ENCODE measurements around the gene IGDCC3.

DNA sequence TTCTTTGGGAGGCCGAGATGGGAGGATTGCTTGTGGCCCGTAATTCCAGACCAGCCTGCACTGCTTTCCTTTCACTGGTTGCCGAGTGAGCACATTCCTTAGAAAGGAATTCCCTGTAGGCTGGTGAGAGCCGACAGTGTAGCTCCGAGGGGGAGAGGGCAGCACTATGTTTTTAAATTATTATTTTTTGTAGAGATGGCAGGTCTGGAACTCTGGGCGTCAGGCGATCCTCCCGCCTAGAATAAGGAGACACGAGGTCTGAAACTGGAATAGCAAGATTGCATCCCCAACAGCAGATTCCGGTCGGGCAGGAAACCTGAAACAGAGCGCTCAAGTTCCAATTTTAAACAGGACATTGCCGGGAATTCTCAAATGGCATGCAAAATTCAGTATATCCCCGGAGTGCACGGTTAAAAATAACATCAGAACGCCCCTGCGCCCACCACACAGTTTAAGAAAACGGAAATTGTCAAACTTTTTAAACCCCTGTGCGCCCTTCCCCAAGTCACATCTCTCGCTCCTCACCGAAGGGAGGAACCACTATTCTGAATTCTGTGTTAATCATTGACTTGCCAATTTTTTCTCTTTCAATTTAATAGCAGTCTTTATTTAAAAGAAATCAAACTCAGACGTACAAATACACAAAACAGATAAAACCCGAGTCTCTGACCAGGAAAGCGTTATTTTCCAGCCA is 74.0 kb downstream of the IGDCC3 start:
- TF ChIP-seq, protein P1, sequence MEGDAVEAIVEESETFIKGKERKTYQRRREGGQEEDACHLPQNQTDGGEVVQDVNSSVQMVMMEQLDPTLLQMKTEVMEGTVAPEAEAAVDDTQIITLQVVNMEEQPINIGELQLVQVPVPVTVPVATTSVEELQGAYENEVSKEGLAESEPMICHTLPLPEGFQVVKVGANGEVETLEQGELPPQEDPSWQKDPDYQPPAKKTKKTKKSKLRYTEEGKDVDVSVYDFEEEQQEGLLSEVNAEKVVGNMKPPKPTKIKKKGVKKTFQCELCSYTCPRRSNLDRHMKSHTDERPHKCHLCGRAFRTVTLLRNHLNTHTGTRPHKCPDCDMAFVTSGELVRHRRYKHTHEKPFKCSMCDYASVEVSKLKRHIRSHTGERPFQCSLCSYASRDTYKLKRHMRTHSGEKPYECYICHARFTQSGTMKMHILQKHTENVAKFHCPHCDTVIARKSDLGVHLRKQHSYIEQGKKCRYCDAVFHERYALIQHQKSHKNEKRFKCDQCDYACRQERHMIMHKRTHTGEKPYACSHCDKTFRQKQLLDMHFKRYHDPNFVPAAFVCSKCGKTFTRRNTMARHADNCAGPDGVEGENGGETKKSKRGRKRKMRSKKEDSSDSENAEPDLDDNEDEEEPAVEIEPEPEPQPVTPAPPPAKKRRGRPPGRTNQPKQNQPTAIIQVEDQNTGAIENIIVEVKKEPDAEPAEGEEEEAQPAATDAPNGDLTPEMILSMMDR (IDR thresholded peaks at IDR 0.05): no peak
- no peak for TF ChIP-seq EP300 (IDR thresholded peaks at IDR 0.05)
